Activated CD4-positive, CD25-positive, alpha-beta regulatory T cell treated with anti-CD3 and anti-CD28 coated beads, Interleukin-2, amount 50 U/mL, for 24 hours (primary cell): ENCODE measurements around the gene KIAA0408.
"Not testable (repeated sequence)": the region's sequence is repeated elsewhere in the genome, so short reads cannot be mapped to it uniquely, and the experiment has no call there.

Experiments used
- ATAC-seq, 2 donors: fragments of 150-1000 bp; cut with Tn5 transposase; one replicate each; pipeline ENCODE4 v1.10.0; 2021; ENCODE audit warnings: mild to moderate bottlenecking in 1 of 2, moderate library complexity in 1 of 2

The KIAA0408 gene

DNA sequence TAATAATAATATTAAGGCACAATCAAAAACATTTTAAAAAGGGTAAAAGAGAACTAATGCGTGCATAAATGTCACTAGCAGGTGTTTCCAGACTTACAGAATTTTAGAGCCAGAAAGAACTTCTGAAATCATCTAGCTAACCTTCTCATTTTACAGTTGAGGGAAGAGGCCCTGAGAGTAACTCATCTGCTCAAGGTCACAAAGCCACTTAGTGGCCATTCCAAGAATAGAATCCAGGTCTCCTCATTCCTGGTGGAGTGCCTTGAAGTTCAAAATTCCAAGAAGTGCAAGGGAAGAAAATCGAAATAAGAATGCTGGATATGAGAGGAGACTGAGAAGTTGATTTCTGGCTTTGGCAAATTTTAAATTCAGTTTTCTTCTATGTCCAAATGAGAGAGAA, 3.2 kb upstream of the KIAA0408 start:
- no peak for ATAC-seq

DNA sequence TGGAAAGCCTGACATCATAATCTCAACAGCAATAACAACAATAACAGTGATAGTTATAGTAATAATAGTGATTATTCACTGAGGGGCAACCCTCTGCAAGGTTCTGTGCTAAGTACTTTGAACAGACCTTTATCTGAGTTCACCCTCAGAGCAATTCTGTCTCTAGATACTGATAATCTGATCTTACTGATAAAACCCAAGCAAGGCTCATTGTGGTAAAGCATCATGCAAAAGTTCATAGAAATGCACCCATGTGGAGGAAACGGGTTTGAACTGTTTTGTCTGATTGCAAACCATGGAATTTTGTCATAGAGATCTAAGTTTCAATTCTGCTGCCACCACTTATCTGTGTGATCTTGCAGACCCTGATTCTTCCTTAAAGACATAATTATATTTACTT, 1.3 kb upstream of the KIAA0408 start:
- no peak for ATAC-seq

DNA sequence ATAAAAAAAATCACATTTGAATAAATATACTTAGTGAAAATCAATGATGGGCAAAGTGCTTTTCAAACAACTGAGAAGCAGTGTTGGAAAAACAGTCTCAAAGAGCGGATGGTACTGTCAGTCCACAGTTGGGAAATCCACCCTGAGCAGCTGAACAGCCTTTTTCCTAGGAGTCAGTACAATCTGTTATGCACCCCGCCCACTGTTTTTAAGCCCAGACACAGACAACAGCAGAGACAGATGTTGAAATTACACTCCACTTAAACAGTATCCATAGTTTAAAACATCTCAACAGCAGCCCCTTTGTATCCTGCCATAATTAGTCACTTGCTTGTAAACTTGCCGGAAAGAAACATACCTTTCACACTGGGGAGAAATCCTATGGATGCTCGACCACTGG, 372 bp downstream of the KIAA0408 start:
- no peak for ATAC-seq

DNA sequence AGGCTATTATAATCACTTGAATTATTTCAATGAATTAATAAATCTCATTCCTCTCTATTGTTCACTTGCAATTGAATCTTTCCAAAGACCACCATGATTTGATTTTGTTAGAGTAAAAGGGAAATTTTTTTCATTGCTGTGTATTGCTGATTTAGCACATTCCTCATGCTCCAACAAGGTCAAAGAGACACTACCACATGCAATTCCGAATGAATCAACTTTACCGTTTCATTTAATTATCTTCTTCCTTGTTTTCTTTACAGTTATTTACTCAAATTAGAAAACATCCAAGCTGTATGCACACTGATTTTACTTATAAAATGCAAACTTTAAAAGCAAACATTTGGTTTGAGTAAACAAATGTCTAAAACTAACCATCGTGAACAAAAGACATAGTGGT, 967 bp downstream of the KIAA0408 start:
- ATAC-seq = no peak

DNA sequence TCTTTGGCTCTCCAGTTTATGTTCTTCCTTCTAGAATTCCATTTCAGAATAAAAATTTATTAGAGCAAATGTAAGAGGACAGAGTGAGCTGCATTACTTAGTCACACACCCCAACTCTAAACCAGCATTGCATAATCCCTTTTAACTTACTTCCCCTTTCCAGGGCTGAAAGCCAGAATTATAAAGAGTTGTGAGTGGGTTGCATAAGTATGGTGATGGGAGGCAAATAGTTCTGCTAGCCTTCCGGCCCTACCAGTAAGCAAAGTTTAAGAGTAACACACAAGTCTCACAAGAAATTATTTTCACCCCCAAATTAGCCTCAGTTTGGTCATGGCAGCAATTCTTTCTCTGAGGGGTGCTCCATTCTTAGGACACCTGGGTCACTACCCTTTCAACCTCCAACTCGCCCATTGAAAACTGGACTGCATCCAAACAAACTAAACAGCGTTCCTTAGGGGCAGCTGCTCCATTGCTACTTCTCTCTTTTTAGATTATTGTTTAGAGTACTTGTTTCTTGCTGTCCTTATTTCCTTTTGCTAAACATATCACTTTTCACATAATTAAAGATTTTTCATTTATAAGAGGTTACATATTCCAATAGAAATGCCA, 1.6 kb downstream of the KIAA0408 start:
- no peak for ATAC-seq

DNA sequence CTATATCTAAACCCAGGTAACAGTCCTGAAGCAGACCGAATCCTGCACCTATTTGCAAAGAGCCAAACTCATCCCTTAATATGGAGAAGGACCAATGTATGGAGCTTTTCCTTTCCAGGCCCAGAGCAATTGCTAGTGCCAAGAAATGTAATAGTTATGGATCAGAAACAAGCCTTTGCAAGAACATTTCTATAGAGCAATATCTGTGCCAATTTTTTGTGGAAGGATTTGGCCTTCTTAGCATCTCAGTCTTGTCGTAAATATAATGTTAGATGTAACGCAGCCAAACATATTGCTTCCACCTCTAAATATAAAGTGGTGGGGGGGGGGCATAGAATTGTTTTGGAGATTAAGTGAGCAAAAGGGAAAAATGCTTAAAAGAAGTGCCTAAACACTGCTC, 2.7 kb downstream of the KIAA0408 start:
- ATAC-seq = no peak

DNA sequence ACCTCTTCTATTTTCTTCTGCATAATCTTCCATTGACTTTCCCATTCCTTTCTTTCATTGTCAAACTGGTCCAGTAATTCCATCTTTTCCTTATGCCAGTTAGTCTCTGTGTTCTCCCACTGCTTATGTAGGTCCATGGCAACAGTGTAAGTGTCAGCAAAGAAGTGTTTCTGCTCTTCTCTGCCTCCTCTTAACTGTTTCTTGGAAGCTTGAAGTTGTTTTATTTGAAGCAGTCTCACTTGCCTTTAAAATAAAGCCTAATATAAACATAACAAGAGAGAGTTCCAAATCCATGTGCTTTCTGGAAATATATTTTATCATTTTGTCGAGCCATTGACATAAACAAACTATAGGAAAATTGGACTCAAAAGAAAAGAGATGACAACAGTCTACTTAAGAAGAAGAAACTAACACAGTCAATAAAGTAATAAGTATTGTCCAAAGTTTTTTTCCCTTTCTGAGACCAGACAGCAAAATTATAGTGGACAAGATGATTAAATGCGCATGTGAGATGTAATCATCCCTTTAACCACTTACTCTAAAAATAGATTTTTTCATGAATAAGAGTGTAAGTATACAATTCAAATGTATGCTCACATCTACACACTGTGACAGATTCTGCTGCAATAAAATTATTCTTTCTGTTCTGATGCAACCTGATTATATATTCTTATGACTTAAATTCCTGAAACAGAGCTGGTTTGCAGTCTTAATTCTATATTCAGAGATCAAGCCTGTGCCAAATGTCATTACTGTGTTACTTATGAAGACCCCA, 5.2 kb downstream of the KIAA0408 start:
- ATAC-seq = no peak

DNA sequence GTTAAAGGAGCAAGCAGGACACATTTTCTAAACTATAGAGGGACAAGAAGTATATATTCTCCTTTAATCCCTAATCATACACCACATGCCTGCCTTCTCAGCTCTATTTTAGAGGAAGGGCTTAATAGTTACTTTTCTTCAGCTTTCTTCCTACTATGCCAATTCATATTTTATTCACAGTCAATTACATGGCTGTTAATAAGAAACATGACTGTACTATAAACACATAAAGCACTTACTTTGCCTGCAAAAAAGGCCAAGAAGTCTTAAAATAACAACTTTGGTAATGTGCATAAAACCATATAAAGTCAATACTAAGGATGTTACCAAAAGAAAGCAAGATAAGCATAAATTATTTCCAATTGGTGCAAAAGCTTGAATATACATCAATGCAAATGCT, 6.4 kb downstream of the KIAA0408 start:
- ATAC-seq = no peak

DNA sequence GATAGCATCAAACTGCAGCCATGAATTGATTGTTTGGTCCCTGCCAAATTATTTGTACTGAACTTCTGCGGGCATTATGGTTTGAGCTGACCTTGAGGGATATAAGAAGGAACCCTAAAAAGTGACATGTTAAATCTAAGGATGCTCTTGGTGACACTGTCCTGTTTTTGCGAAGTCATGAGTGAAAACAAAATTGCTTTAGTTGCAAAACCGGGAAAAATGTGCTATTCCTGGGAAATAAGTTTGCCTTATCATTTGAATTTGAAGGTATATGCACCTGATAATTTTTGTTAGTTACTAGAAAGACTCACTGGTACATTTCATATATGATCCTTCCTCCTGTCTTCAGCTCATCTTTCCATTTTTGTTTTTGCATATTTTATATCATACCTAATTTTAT, 7.8 kb downstream of the KIAA0408 start:
- no peak for ATAC-seq

DNA sequence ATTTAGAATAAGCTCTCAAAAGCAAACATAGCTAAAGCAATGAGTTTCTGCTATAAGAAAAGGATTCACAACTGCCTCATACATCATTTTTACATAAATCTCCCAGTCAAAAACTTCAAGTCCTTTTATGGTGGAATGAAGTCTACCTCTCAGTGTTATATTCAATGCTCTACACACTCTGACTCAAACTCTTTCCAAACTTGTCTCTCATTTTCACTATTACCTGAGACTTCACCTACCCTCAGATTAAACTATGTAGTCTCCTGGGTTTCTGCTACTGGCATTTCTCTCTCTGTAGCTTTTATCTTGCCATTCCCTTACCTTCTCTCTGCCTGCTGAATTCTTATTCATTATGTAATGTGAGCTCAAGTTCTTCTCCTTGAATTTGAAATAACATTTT, 11.4 kb downstream of the KIAA0408 start:
- no peak for ATAC-seq

DNA sequence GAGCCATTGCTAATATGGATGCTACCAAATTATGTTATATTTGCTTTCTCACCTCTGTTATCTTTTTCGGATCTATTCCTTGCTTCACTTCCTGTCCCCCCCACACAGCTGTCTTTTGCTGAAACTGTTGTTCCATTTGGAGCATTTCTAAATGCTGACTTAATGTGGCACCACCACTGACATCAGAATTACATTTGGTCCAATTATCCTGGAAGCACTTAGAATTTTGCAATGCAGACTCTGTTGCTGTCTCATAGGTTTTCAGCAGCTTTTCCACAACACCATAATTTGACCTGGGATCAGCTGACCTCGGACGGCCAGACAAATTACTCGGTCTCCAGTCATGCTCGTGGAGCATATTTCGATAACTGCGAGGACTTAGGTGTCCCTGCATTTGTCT, 12.8 kb downstream of the KIAA0408 start:
- ATAC-seq = no peak

DNA sequence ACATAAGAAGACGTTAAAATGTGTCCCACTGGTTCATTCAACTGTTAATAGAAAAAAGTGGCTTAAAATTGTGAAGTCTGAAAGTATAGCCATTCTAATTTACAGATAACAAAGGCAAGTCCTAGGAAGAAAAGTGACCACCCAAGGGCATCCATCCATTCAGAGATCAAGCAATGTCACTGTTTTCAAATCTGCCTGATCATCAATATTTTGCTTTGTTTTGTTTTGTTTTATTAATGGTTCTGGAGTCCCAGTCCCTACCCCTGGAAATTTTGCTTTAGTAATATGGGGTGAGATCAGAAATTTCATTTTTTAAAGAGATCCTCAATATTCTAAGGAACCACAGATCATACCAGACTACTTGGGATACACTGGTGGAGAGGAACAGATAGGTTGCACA, 17.3 kb downstream of the KIAA0408 start:
- ATAC-seq = no peak

DNA sequence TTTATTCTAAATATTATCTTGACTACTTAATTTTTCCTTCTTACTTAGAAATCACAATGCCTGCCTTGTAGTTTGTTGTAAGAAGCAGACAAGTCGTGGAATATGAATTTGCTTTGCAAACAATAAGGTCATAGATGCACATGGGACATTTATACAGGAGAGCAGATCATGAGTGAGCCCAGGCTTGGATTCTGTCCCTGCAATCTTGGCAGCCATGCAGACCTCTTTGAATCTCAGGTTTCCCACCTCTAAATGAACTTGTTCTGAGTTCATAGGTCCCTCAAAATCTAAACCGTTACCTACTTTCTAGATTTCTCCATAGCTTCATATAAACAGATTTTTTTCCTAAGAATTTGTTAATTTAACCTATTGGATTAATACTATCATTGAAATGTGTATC, 19.5 kb downstream of the KIAA0408 start:
- no peak for ATAC-seq

DNA sequence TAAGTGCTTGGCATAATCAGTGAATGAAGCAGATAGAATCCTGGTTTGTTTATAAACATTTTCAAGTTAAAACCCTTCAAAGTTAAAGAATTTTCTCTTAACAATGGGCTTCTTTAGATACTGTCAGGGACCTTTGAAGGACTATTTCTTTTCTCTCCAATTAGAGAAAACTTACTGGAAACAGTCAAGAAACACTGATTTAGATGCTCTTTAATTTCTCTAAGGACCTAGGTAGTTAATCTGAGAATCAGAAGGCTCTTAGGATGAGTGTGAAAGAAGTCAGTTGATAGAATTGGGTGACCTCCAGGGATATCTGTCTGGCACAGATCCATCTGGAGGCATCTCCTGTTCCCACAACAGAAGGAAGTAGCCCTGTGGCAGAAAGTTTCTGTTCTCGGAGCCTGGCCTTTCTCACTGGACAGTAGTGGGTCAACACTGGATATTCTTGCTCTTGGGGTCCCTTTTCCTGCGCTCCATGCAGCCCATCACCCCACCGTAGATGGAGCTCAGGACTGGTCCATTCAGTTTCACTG, 22.5 kb downstream of the KIAA0408 start:
- ATAC-seq = no peak

DNA sequence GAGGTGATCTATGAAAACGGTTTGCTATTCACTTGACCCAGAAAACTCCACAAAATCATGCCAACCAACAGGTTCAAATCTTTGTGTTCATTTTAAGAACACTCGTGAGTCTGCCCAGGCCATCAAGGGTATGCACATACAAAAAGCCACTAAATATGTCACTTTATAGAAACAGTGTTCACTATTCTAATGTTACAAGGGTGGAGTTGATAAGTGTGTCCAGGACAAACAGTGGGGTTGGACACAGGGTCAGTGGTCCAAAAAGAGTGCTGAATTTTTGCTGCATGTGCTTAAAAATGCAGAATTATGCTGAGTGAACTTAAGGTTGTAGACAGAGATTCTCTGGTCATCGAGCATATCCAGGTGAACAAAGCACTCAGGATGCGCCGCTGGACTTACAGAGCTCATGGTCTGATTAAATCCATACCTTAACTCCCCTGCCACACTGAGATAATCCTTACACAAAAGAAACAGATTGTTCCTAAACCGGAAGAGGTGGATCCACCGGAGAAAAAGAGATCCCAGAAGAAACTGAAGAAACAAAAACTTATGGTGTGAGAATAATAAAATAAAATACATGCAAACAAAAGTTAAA, 23.5 kb downstream of the KIAA0408 start:
- no peak for ATAC-seq

DNA sequence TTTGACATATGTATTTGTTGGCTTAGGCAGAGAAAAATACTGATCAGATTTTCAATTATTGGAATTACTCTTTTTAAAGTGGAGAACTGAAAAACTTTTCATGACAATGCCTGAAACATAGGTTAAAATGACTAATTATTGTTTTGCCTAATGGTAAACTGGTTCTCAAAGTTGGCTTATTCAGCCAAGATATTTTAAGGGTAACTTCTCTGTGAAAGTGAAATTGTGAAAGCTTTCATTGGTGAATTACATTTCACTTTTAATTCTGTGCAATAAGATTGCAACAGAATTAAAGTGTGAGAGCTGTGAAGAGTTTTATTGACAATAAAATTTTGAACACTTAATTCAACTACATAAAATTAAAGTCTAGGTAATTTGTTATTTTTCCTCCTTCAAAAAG, 24.5 kb downstream of the KIAA0408 start:
- peak in 1 of 2 donors; percentile 36 for ATAC-seq

DNA sequence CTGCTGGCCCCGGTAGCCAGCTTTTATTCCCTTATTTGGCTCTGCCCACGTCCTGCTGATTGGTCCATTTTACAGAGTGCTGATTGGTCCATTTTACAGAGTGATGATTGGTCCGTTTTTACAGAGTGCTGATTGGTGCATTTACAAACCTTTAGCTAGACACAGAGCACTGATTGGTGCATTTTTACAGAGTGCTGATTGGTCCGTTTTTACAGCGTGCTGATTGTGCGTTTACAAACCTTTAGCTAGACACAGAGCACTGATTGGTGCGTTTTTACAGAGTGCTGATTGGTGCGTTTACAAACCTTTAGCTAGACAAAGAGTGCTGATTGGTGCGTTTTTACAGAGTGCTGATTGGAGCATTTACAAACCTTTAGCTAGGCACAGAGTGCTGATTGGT, 30.6 kb downstream of the KIAA0408 start:
- not testable (repeated sequence) for ATAC-seq

DNA sequence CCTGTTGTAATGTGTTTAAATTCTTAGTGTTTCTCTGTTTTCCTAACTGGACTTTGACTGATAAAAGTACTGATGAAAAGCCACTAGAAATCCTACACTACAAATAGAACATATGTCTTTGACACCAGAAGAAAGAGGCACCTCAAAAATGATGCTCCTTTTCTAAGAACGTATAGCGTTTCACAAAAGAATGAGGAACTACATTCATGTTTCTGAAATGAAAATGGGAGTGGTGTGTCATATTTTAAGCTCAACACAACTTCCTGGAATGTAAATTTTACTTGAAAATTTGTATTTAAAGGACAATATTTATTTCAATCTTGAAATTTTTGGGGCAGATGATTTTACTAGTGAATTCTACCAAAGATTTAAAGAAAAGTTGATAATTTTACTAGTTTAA, 35.3 kb downstream of the KIAA0408 start:
- ATAC-seq = no peak

DNA sequence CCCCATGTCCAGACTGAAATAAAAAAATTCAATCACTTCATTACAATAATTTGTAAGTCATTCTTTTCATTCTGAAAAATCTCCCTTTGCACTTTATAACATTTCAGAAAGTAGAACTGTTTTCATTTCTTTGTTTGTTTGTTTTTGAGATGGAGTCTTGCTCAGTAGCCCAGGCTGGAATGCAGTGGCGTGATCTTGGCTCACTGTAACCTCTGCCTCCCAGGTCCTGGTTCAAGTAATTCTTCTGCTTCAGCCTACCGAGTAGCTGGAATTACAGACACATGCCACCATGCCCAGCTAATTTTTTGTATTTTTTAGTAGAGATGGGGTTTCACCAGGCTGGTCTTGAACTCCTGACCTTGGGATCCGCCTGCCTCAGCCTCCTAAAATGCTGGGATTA, 38.0 kb downstream of the KIAA0408 start:
- not testable (repeated sequence) for ATAC-seq

DNA sequence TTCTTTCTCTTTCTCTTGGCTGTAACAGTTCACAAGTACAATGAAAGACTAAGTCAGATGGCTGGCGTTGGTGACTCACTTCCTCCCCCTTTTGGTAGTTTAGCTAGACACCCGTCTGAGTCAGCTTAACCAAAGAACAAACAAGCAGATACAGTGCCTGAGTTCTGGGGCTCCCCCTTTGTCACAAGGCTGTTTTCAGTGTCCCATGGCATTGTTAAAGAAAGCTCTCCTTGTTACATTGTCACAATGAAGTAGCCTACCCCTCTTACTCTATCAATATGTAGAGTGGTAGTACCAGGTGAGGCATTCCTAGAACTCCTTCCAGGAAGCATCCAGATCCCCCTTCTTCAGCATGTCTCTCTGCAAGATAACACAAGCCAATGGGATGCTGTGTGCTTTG, 38.6 kb downstream of the KIAA0408 start:
- ATAC-seq = peak; percentile 99

DNA sequence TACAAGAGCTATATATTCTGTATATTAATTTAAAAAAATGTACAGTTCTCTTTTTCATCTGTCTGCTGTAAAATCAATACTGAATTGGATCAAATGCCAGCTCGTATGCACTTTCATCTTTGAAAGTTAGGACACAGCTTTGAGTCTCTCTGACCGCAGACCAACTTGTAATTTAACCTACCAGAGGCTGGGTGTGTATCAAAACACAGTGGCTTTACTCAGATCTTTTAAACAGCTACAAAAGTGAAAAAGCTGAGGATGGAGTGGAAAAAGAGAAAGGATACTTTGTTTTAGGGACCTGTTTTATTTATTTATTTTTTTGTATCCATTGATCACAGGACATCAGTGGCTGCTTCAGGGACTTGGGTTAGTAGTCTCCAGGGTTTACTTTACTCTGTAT, 44.1 kb downstream of the KIAA0408 start:
- ATAC-seq = no peak

DNA sequence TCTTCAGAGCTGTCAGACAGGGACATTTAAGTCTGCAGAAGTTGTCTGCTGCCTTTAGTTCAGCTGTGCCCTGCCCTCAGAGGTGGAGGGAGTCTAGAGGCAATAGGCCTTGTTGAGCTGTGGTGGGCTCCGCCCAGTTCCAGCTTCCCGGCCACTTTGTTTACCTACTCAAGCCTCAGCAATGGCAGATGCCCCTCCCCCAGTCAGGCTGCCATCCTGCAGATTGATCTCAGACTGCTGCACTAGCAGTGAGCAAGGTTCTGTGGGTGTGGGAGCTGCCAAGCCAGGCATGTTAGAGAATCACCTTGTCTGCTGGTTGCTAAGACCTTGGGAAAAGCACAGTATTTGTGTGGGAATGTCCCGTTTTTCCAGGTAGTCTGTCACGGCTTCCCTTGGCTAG, 46.1 kb downstream of the KIAA0408 start:
- ATAC-seq = not testable (repeated sequence)

DNA sequence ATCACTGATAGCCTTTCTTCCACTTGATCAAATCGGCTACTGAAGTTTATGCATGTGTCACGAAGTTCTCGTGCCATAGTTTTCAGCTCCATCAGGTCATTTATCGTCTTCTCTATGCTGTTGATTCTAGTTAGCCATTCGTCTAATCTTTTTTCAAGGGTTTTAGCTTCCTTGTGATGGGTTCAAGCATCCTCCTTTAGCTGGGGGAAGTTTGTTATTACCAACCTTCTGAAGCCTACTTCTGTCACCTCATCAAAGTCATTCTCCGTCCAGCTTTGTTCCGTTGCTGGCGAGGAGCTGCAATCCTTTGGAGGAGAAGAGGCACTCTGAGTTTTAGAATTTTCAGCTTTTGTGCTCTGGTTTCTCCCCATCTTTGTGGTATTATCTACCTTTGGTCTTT, 47.2 kb downstream of the KIAA0408 start:
- not testable (repeated sequence) for ATAC-seq
